Mesodermal cell (in vitro differentiated cells): ENCODE results near the gene BLCAP.

ENCODE experiments used
- H3K27ac ChIP-seq: 2 replicates; pipeline ENCODE4 v1.7.0; 2013; ENCODE audit warnings: mild to moderate bottlenecking, low read depth, low read length, moderate library complexity; ENCODE audit not compliant: severe bottlenecking
- H3K36me3 ChIP-seq: 2 replicates; pipeline ENCODE4 v1.7.1; 2013; ENCODE audit warnings: mild to moderate bottlenecking, low read length, moderate library complexity; ENCODE audit not compliant: control insufficient read depth, insufficient read depth
- H3K4me1 ChIP-seq: one replicate; pipeline ENCODE4 v1.7.1; 2013; ENCODE audit warnings: mild to moderate bottlenecking, low read length; ENCODE audit not compliant: insufficient read depth, control insufficient read depth, poor library complexity, severe bottlenecking
- H3K4me3 ChIP-seq: 2 replicates; pipeline ENCODE4 v1.7.0; 2013; ENCODE audit warnings: low read length, control low read depth, mild to moderate bottlenecking; ENCODE audit not compliant: insufficient read depth, poor library complexity, severe bottlenecking; ENCODE audit errors: extremely low read depth
- H3K9me3 ChIP-seq: 2 replicates; pipeline ENCODE4 v1.7.1; 2013; ENCODE audit warnings: mild to moderate bottlenecking, low read length, moderate library complexity; ENCODE audit not compliant: control insufficient read depth
- WGBS, 2 experiments: methylation state at CpG; one replicate each; pipeline ENCODE4 v1.1.5; 2013; ENCODE audit warnings: missing lambda C conversion rate in 2 of 2; ENCODE audit not compliant: insufficient coverage in 2 of 2; 5-methylcytosine and 5-hydroxymethylcytosine counted together

The BLCAP gene

GRCh38 chr20:37566590-37567330 lies 39.1 kb upstream of the BLCAP start:
- Histone ChIP-seq H3K9me3 (no peaks in the 10 kb centered on the region), H3K4me1 (peaks cover 11% of the 10 kb centered on the region), H3K27ac (no peak overlapping the region), H3K4me3 (no peak overlapping the region), H3K36me3 (no peaks in the 10 kb centered on the region)
- whole genome bisulfite sequencing, 2 experiments: 76 to 78% methylated on average over 4 to 5 of the region's 5 CpGs

DNA sequence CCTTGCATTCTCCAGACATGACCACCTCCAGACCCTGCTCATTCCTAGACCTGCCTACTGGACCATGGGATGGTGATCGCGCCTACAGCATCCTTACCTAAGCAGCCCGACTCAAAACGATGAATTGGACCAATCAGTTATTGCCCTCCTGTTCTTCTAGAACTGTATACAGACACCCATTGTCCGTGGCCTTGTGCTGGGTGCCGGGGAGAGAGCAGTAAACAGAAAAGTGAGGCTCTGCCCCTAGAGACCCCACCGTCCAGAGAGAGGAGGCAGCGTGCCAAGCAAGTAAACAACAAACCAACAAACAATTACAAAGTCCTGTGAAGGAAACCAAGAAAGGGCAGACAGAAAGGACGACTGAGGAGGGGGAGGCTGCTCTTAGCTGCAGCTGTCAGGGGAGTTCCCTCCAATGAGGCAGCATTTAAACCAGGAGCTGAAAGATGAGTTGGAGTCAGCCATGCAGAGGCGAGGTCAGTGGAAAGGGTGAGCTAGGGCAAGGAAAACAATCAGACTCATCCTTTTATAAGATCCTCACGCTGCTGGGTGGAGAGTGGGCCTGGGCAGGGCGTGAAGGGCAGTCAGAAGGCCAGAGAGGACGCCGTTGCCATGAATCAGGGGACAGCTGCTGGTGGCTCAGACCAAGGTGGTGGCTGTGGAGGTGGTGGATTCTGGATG lies 37.6 kb upstream of the BLCAP start:
- Histone ChIP-seq H3K36me3 (no peaks in the 10 kb centered on the region), H3K4me1 (peaks cover 11% of the 10 kb centered on the region), H3K27ac (no peak overlapping the region), H3K9me3 (no peaks in the 10 kb centered on the region), H3K4me3 (no peak overlapping the region)
- 80 to 81% methylated on average over 9 to 12 of the region's 14 CpGs for WGBS, 2 experiments

GRCh38 chr20:37564388-37565133 lies 36.9 kb upstream of the BLCAP start:
- H3K9me3 ChIP-seq: no peaks in the 10 kb centered on the region
- H3K27ac ChIP-seq: no peak overlapping the region
- WGBS, 2 experiments: 18 to 36% methylated on average over 14 to 15 of the region's 34 CpGs
- H3K36me3 ChIP-seq: no peaks in the 10 kb centered on the region
- peaks cover 11% of the 10 kb centered on the region for H3K4me1 ChIP-seq
- H3K4me3 ChIP-seq: no peak overlapping the region

DNA sequence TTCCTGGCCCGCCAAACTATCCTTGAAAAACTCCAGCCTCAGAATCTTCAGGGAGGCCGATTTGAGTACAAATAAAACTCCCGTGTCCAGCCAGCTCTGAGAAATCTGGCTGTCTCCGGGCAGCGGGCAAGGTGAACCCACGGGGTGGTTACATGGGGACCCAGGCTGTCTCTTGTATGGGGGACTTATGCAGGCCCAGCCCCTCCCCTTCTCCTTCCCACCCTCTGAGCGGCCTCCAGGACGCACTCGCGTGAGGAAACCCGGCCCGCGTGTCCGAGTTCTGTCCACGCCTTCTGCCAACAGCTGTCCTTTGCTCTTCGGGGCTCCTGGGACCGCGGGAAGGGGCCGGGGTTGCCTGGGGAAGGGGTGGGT lies 36.3 kb upstream of the BLCAP start:
- Histone ChIP-seq H3K4me3 (no peak overlapping the region), H3K36me3 (no peaks in the 10 kb centered on the region), H3K27ac (no peak overlapping the region), H3K4me1 (peaks cover 11% of the 10 kb centered on the region), H3K9me3 (no peaks in the 10 kb centered on the region)
- 87 to 91% methylated on average over 5 to 10 of the region's 19 CpGs for WGBS, 2 experiments

GRCh38 chr20:37562695-37563480 lies 35.2 kb upstream of the BLCAP start:
- no peak overlapping the region for H3K4me3 ChIP-seq
- H3K4me1 ChIP-seq: peaks cover 11% of the 10 kb centered on the region
- no peaks in the 10 kb centered on the region for H3K9me3 ChIP-seq
- H3K36me3 ChIP-seq: no peaks in the 10 kb centered on the region
- H3K27ac ChIP-seq: no peak overlapping the region
- WGBS, 2 experiments: 100% methylated on average over 1 to 2 of the region's 3 CpGs

DNA sequence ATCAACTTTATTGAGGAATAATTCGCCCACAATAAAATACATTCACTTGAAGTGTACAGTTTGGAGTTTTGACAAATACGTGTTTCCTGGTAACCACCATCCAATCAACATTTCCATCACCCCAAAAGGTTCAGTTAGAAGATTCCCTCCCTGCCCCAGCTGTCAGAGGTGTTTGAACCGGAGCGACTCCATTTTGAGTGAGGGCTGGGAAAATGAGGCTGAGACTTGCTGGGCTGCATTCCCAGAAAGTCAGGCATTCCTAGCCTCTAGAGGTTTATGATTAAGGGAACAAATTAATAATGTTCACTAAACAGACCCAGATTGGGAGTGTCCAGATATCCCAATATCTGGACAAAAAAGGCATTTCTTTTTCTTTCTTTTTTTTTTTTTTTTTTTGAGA lies 33.0 kb upstream of the BLCAP start:
- H3K9me3 ChIP-seq: no peaks in the 10 kb centered on the region
- H3K36me3 ChIP-seq: no peaks in the 10 kb centered on the region
- no peak overlapping the region for H3K4me3 ChIP-seq
- H3K27ac ChIP-seq: no peak overlapping the region
- WGBS, 2 experiments: 90% methylated on average over 2 of the region's 4 CpGs; no CpG with 5 or more reads in 1 of the 2 experiments
- peaks cover 4% of the 10 kb centered on the region for H3K4me1 ChIP-seq

DNA sequence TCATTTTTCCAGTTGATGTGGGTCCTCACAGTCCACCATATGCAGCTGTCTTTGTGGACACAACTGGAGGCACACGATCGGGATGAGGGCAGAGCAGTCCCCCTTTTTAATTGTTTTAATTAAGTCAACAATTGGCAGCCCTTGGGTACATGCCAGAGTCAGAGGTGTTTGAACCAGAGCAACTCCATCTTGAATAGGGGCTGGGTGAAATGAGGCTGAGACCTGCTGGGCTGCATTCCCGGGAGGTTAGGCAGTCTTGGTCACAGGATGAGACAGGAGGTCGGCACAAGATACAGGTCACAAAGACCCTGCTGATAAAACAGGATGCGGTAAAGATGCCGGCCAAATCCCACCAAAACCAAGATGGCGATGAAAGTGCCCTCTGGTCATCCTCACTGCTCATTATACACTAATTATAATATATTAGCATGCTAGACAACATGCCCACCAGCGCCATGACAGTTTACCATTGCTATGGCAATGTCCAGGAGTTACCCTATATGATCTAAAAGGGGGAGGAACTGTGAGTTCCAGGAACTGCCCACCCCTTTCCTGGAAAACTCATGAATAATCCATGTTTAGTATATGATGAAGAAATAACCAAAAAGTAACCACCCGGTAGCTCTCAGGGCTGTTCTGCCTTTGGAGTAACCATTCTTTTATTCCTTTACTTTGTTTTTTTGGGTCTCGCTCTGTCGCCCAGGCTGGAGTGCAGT lies 31.8 kb upstream of the BLCAP start:
- no peaks in the 10 kb centered on the region for H3K4me1 ChIP-seq
- 91 to 96% methylated on average over 6 to 8 of the region's 11 CpGs for WGBS, 2 experiments

DNA sequence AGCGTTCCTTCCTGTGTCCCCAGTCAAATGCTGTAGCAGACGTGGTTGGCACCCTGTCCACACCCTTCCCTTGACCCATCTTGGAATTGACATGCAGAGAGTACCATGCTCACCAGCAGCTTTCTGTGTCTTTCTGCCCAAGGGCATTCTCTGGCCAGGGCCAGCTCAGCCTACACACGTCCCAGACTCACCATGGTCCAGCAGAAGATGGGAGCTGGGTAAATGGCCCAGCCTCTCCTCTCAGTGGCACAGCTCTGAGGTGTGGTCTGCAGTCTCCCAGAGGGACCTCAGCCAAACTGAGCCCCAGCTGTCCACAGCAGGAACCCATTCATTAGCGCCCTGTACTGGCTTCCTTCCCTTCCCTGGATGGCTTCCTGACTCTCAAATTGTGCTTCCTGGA lies 31.1 kb upstream of the BLCAP start:
- WGBS, 2 experiments: 86 to 96% methylated on average over 4 of the region's 4 CpGs
- Histone ChIP-seq H3K4me1 (no peaks in the 10 kb centered on the region), H3K9me3 (no peaks in the 10 kb centered on the region), H3K36me3 (no peaks in the 10 kb centered on the region), H3K4me3 (no peak overlapping the region), H3K27ac (no peak overlapping the region)

More for the DNA sequence above, 31.8 kb upstream of the BLCAP start:
- Histone ChIP-seq H3K4me3 (no peak overlapping the region), H3K9me3 (no peaks in the 10 kb centered on the region), H3K27ac (no peak overlapping the region), H3K36me3 (no peaks in the 10 kb centered on the region)

DNA sequence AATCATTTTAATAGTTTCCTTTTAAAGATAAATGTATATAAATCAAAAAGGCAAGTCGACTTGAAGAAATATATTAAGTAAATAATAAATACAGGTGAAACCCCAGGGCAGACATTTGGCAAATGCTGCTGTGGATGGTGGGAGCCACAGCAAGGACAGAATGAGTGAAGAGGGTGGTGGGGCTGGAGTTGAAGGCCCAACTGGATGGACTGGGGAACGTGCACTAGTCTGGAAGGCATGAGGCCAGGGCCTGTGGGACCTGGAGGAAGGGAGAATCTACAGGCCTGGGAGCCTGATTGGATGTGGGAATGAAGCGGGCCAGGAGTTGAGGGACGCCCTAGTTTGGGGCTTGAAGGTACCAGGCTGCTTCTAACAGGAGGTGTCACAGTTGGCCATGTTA lies 30.6 kb upstream of the BLCAP start:
- 88 to 100% methylated on average over 3 of the region's 4 CpGs for WGBS, 2 experiments
- no peaks in the 10 kb centered on the region for H3K9me3 ChIP-seq
- no peaks in the 10 kb centered on the region for H3K4me1 ChIP-seq
- H3K4me3 ChIP-seq: no peak overlapping the region
- no peaks in the 10 kb centered on the region for H3K36me3 ChIP-seq
- H3K27ac ChIP-seq: no peak overlapping the region

DNA sequence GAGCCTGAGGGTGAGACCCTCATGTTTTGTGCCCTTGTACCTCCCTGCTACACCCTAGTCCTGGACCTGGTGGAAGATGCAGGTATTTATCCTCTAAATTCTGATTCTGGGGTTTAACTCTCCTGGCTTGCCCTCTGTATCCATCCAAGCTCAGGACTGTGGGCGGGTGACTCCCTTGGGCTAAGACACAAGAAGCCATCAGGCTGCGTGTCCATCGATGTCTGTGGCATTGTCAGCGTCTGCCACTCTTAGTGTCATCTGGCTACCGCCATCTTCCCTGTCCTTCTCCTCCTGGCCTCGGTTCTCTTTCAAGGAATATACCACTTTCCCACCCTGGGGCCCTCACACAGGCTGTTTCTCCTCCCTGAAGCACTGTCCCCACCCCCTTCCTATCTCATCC lies 28.9 kb upstream of the BLCAP start:
- Histone ChIP-seq H3K4me3 (no peak overlapping the region), H3K4me1 (no peaks in the 10 kb centered on the region), H3K9me3 (no peaks in the 10 kb centered on the region), H3K27ac (no peak overlapping the region), H3K36me3 (no peaks in the 10 kb centered on the region)
- WGBS, 2 experiments: 83 to 87% methylated on average over 6 of the region's 6 CpGs
